ENCODE data around the gene PPIG. TPM values are rescaled to one million over a fixed set of nuclear protein-coding genes. Genes with fewer than 3 reads are reported as not detected.
"Not testable (repeated sequence)": the region's sequence is repeated elsewhere in the genome, so short reads cannot be mapped to it uniquely, and the experiment has no call there.

The PPIG gene
- total RNA-seq, 6 experiments from 2014 or later, result 15.1 to 27.7 (median 23.8) TPM

- H3K27ac ChIP-seq, result no peak overlapping the region
- H3K4me3 ChIP-seq, result no peak overlapping the region
- peak in 1 of 4 donors; percentile 10 for ATAC-seq
- no peak for DNase-seq
- TF ChIP-seq POLR2A (IDR thresholded peaks at IDR 0.05) (no peak), CTCF (IDR thresholded peaks at IDR 0.05) (no peak)
- H3K9me3 ChIP-seq, result no peaks in the 10 kb centered on the region
- intact Hi-C loops (cut with DNase I), result no loop called here
- H3K4me1 ChIP-seq, result no peaks in the 10 kb centered on the region
- 72% methylated on average over 2 of the region's 2 CpGs for WGBS (ENCODE audit: insufficient coverage, low coverage, low lambda C conversion rate, missing lambda C conversion rate)
- peaks cover 4 to 75% (median 21%) of the 10 kb centered on the region in 4 donors for H3K36me3 ChIP-seq
- H3K27me3 ChIP-seq, result no peaks in the 10 kb centered on the region
These were observed 25.1 kb downstream of the PPIG start for GRCh38 chr2:169609264-169609663.

GRCh38 chr2:169613876-169614275 is 29.7 kb downstream of the PPIG start:
- intact Hi-C loops (cut with DNase I), result no loop called here
- H3K27ac ChIP-seq, result no peak overlapping the region
- no peak for ATAC-seq

GRCh38 chr2:169615982-169616381 is 31.8 kb downstream of the PPIG start:
- H3K27me3 ChIP-seq, result not testable (repeated sequence)
- H3K36me3 ChIP-seq, result peaks cover 0 to 36% (median 16%) of the 10 kb centered on the region in 4 donors
- WGBS (ENCODE audit: insufficient coverage, low coverage, low lambda C conversion rate, missing lambda C conversion rate), result 100% methylated on average over 1 of the region's 1 CpG

More at GRCh38 chr2:169613876-169614275, 29.7 kb downstream of the PPIG start:
- H3K27me3 ChIP-seq, result no peaks in the 10 kb centered on the region
- H3K4me3 ChIP-seq, result no peak overlapping the region
- no peaks in the 10 kb centered on the region for H3K4me1 ChIP-seq
- no peak for DNase-seq
- peaks cover 0 to 55% (median 18%) of the 10 kb centered on the region in 4 donors for H3K36me3 ChIP-seq
- H3K9me3 ChIP-seq, result no peaks in the 10 kb centered on the region
- WGBS (ENCODE audit: insufficient coverage, low coverage, low lambda C conversion rate, missing lambda C conversion rate), result 100% methylated on average over 2 of the region's 2 CpGs
- TF ChIP-seq POLR2A (IDR thresholded peaks at IDR 0.05) (no peak), CTCF (IDR thresholded peaks at IDR 0.05) (no peak)

GRCh38 chr2:169619946-169620345 is 35.8 kb downstream of the PPIG start:
- Histone ChIP-seq H3K36me3 (peaks cover 0 to 37% (median 14%) of the 10 kb centered on the region in 4 donors), H3K9me3 (no peaks in the 10 kb centered on the region), H3K4me1 (no peaks in the 10 kb centered on the region), H3K27ac (no peak overlapping the region), H3K27me3 (no peaks in the 10 kb centered on the region), H3K4me3 (no peak overlapping the region)
- ATAC-seq, result no peak
- no peak for DNase-seq
- intact Hi-C loops (cut with DNase I), result no loop called here
- TF ChIP-seq POLR2A (IDR thresholded peaks at IDR 0.05) (no peak), CTCF (IDR thresholded peaks at IDR 0.05) (no peak)
- WGBS (ENCODE audit: insufficient coverage, low coverage, low lambda C conversion rate, missing lambda C conversion rate), result 64% methylated on average over 3 of the region's 3 CpGs

More at GRCh38 chr2:169615982-169616381, 31.8 kb downstream of the PPIG start:
- ATAC-seq; H3K4me3 ChIP-seq; H3K9me3 ChIP-seq; H3K27ac ChIP-seq; H3K4me1 ChIP-seq; DNase-seq; intact Hi-C loops (cut with DNase I): not testable (repeated sequence)

- no peak for ATAC-seq
- no peaks in the 10 kb centered on the region for H3K9me3 ChIP-seq
- no peak overlapping the region for H3K4me3 ChIP-seq
- no peaks in the 10 kb centered on the region for H3K4me1 ChIP-seq
- H3K36me3 ChIP-seq, result peaks cover 0 to 34% (median 9%) of the 10 kb centered on the region in 4 donors
- intact Hi-C loops (cut with DNase I), result no loop called here
- no peaks in the 10 kb centered on the region for H3K27me3 ChIP-seq
- no peak for DNase-seq
- TF ChIP-seq POLR2A (IDR thresholded peaks at IDR 0.05) (no peak), CTCF (IDR thresholded peaks at IDR 0.05) (no peak)
- no peak overlapping the region for H3K27ac ChIP-seq
- 52% methylated on average over 1 of the region's 1 CpG for WGBS (ENCODE audit: insufficient coverage, low coverage, low lambda C conversion rate, missing lambda C conversion rate)
These were observed 36.4 kb downstream of the PPIG start for GRCh38 chr2:169620509-169620908.
